CD14-positive monocyte (primary cell): ENCODE measurements around the gene TGFB3. TPM values are rescaled to one million over a fixed set of nuclear protein-coding genes. Genes with fewer than 3 reads are reported as not detected.

ENCODE experiments used
- DNase-seq, 3 donors: peaks; one replicate each; pipeline ENCODE4 v3.0.0-alpha.2; 2011 to 2022
- H2AFZ ChIP-seq: 2 replicates; pipeline ENCODE4 v1.6.0; 2012; ENCODE audit warnings: mild to moderate bottlenecking, low read depth, low read length, inconsistent platforms; ENCODE audit not compliant: insufficient read depth, poor library complexity, severe bottlenecking
- H3K27ac ChIP-seq, 2 donors: 1 replicate in 1 of 2; 2 replicates in 1 of 2; pipeline ENCODE4 v1.5.1; 2012 to 2013; ENCODE audit warnings: low read length in 2 of 2, control low read depth in 1 of 2, inconsistent platforms in 1 of 2, low read depth in 1 of 2, mild to moderate bottlenecking in 1 of 2
- H3K27me3 ChIP-seq, 2 donors: one replicate each; pipeline versions ENCODE4 v1.6.0 to v1.6.1; 2011 to 2013; ENCODE audit warnings: low read length in 2 of 2; ENCODE audit not compliant: control insufficient read depth in 2 of 2, insufficient read depth in 2 of 2
- H3K36me3 ChIP-seq, 2 donors: replicated peaks in 1 of 2; 1 replicate in 1 of 2; 2 replicates in 1 of 2; pipeline versions ENCODE4 v1.5.1 to v1.6.1; 2012 to 2013; ENCODE audit warnings: low read length in 2 of 2, control low read depth in 1 of 2, inconsistent platforms in 1 of 2, mild to moderate bottlenecking in 1 of 2; ENCODE audit not compliant: insufficient read depth in 2 of 2, control insufficient read depth in 1 of 2
- H3K4me1 ChIP-seq, 2 donors: 1 replicate in 1 of 2; 2 replicates in 1 of 2; pipeline versions ENCODE4 v1.5.1 to v1.6.1; 2012 to 2013; ENCODE audit warnings: low read length in 2 of 2, control low read depth in 1 of 2, inconsistent platforms in 1 of 2, mild to moderate bottlenecking in 1 of 2, moderate library complexity in 1 of 2; ENCODE audit not compliant: insufficient read depth in 2 of 2, control insufficient read depth in 1 of 2
- H3K4me2 ChIP-seq: replicated peaks from 2 replicates; pipeline ENCODE3; 2012; ENCODE audit warnings: low read length, moderate library complexity, mild to moderate bottlenecking; ENCODE audit not compliant: poor library complexity, severe bottlenecking; ENCODE audit errors: extremely low read depth
- H3K4me3 ChIP-seq, 3 experiments: fragments of 200-600 bp in 1 of 3; sonication (generic) in 1 of 3; replicated peaks in 1 of 3; 1 replicate in 2 of 3; 2 replicates in 1 of 3; pipeline ENCODE4 v1.5.1; 2011 to 2013; ENCODE audit warnings: low read length in 3 of 3, mild to moderate bottlenecking in 3 of 3, control low read depth in 2 of 3, low read depth in 2 of 3, inconsistent platforms in 1 of 3, moderate library complexity in 1 of 3
- H3K79me2 ChIP-seq: 2 replicates; pipeline ENCODE4 v1.6.0; 2012; ENCODE audit warnings: mild to moderate bottlenecking, control low read depth, inconsistent platforms, low read length, moderate library complexity; ENCODE audit not compliant: insufficient read depth
- H3K9ac ChIP-seq: 2 replicates; pipeline ENCODE4 v1.6.0; 2017; ENCODE audit warnings: low read length, mild to moderate bottlenecking; ENCODE audit not compliant: insufficient read depth, poor library complexity, severe bottlenecking
- H3K9me3 ChIP-seq, 2 donors: replicated peaks in 1 of 2; 1 replicate in 1 of 2; 2 replicates in 1 of 2; pipeline versions ENCODE4 v1.5.1 to v1.6.1; 2012 to 2013; ENCODE audit warnings: low read length in 2 of 2, control low read depth in 1 of 2; ENCODE audit not compliant: control insufficient read depth in 1 of 2, insufficient read depth in 1 of 2
- H4K20me1 ChIP-seq: 2 replicates; pipeline ENCODE4 v1.6.0; 2012; ENCODE audit warnings: mild to moderate bottlenecking, low read length, control low read depth, moderate library complexity; ENCODE audit not compliant: insufficient read depth
- H3K27ac Mint-ChIP-seq, 7 donors: one replicate each; pipeline ENCODE4 v1.8.0; 2020; ENCODE audit warnings: mild to moderate bottlenecking in 7 of 7, mixed read lengths in 7 of 7, moderate library complexity in 6 of 7, inconsistent platforms in 2 of 7
- H3K27me3 Mint-ChIP-seq, 3 donors: one replicate each; pipeline ENCODE4 v1.8.0; 2021 to 2022; ENCODE audit warnings: low read depth in 3 of 3, mild to moderate bottlenecking in 3 of 3, mixed read lengths in 3 of 3, moderate library complexity in 3 of 3, inconsistent platforms in 1 of 3
- H3K36me3 Mint-ChIP-seq, 2 donors: one replicate each; pipeline ENCODE4 v1.8.0; 2020; ENCODE audit warnings: mixed read lengths in 2 of 2, inconsistent platforms in 1 of 2, mild to moderate bottlenecking in 1 of 2
- H3K4me1 Mint-ChIP-seq: one replicate; pipeline ENCODE4 v1.8.0; 2020; ENCODE audit warnings: mild to moderate bottlenecking, mixed read lengths
- H3K4me3 Mint-ChIP-seq, 2 donors: one replicate each; pipeline ENCODE4 v1.8.0; 2020; ENCODE audit warnings: mild to moderate bottlenecking in 2 of 2, mixed read lengths in 2 of 2, moderate library complexity in 1 of 2
- H3K9me3 Mint-ChIP-seq, 7 donors: one replicate each; pipeline ENCODE4 v1.8.0; 2020 to 2022; ENCODE audit warnings: mixed read lengths in 7 of 7, mild to moderate bottlenecking in 6 of 7, moderate library complexity in 6 of 7, inconsistent platforms in 2 of 7
- CTCF ChIP-seq: fragments of 200-600 bp; IDR thresholded peaks from one replicate; pipeline ENCODE4 v1.8.0; 2022; ENCODE audit warnings: antibody characterized with exemption, mild to moderate bottlenecking
- WGBS: methylation state at CpG from one replicate; pipeline ENCODE4 v1.1.5; 2013; ENCODE audit warnings: missing lambda C conversion rate; ENCODE audit not compliant: insufficient coverage; 5-methylcytosine and 5-hydroxymethylcytosine counted together
- intact Hi-C, 2 donors: fragments of 100-400 bp; cut with micrococcal nuclease; formaldehyde crosslinking; loops; one replicate each; pipeline versions ENCODE4 v1.15.0 to v1.15.1; 2023
- polyA plus RNA-seq, 3 donors: library from polyadenylated mRNA; depleted of rRNA in 1 of 3; unstranded in 2 of 3; stranded (reverse) in 1 of 3; fragments of 300-500 nt in 2 of 3; fragments of >200 nt in 1 of 3; fragmentation: Illumina TruSeq in 2 of 3; gene quantifications; 1 replicate in 2 of 3; 2 replicates in 1 of 3; pipeline ENCODE4 v1.2.3, GENCODE V29; 2012 to 2021

Gene TGFB3
- polyA plus RNA-seq, 3 donors: 0.07 to 1.8 TPM; not detected in 1

GRCh38 chr14:75989134-75989533 is 7.3 kb upstream of the TGFB3 start:
- Mint-ChIP-seq H3K4me3 (no peak overlapping the region), H3K27me3 (peaks cover 2 to 5% (median 2%) of the 10 kb centered on the region in 3 donors), H3K4me1 (peaks cover 10% of the 10 kb centered on the region), H3K27ac (no peak overlapping the region), H3K9me3 (no peaks in the 10 kb centered on the region), H3K36me3 (peaks cover 0 to 2% of the 10 kb centered on the region in 2 donors)
- Histone ChIP-seq H2AFZ (no peak overlapping the region), H3K27me3 (no peaks in the 10 kb centered on the region), H3K9ac (no peak overlapping the region), H3K36me3 (no peaks in the 10 kb centered on the region), H3K9me3 (no peaks in the 10 kb centered on the region), H4K20me1 (no peaks in the 10 kb centered on the region), H3K4me3 (no peak overlapping the region), H3K4me1 (peaks cover 10 to 12% of the 10 kb centered on the region in 2 donors), H3K4me2 (no peak overlapping the region), H3K79me2 (no peaks in the 10 kb centered on the region), H3K27ac (no peak overlapping the region)
- intact Hi-C loops: loop anchor here in 1 of 2 donors (10.0 kb wide), 1 partner anchor 414 kb away; the partner anchor contains the start of gene FLVCR2
- TF ChIP-seq CTCF: no peak
- WGBS: 65% methylated on average over 2 of the region's 6 CpGs
- no peak for DNase-seq

- WGBS: no CpG with 5 or more reads among the region's 3 CpGs
- H3K79me2 ChIP-seq: no peaks in the 10 kb centered on the region
- Mint-ChIP-seq H3K27ac (no peak overlapping the region), H3K4me1 (peaks cover 14% of the 10 kb centered on the region), H3K27me3 (peaks cover 12 to 16% (median 16%) of the 10 kb centered on the region in 3 donors), H3K4me3 (no peak overlapping the region), H3K36me3 (peaks cover 0 to 2% of the 10 kb centered on the region in 2 donors), H3K9me3 (peaks cover 0 to 2% (median 0%) of the 10 kb centered on the region in 7 donors)
- no peak overlapping the region for H3K27ac ChIP-seq
- peaks cover 0 to 11% of the 10 kb centered on the region in 2 donors for H3K27me3 ChIP-seq
- H3K4me3 ChIP-seq: no peak overlapping the region
- intact Hi-C loops: loop anchor here in 1 of 2 donors (10.0 kb wide), 1 partner anchor 413 kb away; the partner anchor contains the start of gene FLVCR2
- DNase-seq: no peak
- no peak for TF ChIP-seq CTCF
- no peak overlapping the region for H3K4me2 ChIP-seq
- H3K9ac ChIP-seq: no peak overlapping the region
- peaks cover 14 to 17% of the 10 kb centered on the region in 2 donors for H3K4me1 ChIP-seq
- H3K36me3 ChIP-seq: no peaks in the 10 kb centered on the region
- H2AFZ ChIP-seq: no peak overlapping the region
- no peaks in the 10 kb centered on the region for H3K9me3 ChIP-seq
- no peaks in the 10 kb centered on the region for H4K20me1 ChIP-seq
These were observed 5.6 kb upstream of the TGFB3 start for GRCh38 chr14:75987201-75987970.
